Stimulated activated CD8-positive, alpha-beta memory T cell treated with anti-CD3 and anti-CD28 coated beads, Interleukin-15, amount 100 ng/mL, for 24 hours (primary cell): ENCODE measurements around the gene RTP5.

Experiments used
- DNase-seq: peaks from one replicate; pipeline ENCODE4 v3.0.0-alpha.2; 2020; ENCODE audit warnings: low read depth

The RTP5 gene

DNA sequence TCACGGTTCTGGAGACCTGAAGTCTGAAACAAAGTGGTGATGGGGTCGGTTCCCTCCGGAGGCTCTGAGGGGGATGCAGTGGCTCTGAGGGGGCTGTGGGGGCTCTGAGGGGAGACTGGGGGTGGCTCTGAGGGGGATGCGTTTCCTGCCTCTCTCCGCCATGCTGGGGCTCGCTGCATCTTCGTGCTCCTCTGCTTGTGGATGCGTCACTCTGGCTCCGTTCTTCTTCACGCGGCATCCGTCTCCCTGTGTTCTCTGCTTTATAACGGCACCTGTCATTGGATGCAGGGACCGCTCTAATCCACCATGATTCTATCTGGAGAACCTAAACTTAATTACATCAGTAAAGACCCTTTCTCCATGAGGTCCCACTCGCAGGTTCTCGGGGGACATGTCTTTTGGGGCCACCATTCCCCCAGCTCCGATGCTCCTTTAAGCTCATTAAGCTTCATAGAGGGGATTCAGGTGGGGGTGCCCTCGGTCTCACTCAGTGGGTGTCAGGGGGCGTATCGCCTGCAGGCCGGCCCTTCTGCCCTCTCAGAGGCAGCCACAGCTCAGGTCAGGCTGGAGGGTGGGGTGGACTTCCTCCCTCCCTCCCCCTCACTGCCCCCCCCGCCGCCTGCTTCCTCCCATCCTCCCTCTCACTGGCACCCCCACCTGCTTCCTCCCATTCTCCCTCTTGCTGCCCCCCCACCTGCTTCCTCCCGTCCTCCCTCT, 18.4 kb downstream of the RTP5 start:
- no peak for DNase-seq

DNA sequence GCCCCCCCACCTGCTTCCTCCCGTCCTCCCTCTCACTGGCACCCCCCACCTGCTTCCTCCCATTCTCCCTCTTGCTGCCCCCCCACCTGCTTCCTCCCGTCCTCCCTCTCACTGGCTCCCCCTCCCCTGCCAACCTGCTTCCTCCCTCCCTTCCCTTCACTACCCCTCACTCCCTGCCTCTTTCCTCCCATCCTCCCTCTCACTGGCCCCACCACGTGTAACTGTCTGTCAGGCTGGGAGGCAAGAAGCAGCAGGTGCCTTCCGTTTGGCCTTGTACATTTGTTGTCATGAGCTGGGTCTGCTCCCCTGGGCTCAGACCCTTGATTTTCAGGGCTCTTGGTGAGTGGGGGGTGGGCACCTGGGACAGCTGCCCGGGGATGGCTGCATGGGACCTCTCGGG, 19.1 kb downstream of the RTP5 start:
- DNase-seq = no peak

DNA sequence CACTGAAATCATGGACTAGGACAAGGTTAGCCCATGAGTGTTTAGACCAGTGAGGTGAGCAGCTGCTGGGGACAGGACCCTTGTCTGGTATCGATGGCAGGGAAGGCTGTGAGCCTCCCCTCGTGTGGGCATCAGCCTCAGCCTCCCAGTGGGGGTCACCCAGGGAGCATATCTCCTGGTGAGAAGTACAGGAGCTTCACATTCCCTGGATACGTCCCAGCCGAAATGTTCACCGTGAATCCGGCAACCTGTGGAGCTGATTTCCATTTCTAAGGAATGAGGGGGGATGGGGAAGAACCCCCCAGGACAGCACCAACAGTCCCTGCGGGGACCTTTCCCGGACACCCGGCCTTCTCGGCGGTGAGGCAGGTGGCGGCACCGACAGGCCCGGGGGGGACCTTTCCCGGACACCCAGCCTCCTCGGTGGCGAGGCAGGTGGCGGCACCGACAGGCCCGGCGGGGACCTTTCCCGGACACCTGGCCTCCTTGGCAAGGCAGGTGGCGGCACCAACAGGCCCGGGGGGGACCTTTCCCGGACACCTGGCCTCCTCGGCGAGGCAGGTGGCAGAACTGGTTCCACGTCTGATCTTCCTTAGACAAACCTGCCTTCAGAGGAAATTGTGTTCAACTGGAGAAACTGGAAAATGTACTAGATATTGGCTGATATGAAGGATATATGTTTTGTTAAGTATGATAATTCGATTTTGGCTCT, 21.2 kb downstream of the RTP5 start:
- DNase-seq = no peak

DNA sequence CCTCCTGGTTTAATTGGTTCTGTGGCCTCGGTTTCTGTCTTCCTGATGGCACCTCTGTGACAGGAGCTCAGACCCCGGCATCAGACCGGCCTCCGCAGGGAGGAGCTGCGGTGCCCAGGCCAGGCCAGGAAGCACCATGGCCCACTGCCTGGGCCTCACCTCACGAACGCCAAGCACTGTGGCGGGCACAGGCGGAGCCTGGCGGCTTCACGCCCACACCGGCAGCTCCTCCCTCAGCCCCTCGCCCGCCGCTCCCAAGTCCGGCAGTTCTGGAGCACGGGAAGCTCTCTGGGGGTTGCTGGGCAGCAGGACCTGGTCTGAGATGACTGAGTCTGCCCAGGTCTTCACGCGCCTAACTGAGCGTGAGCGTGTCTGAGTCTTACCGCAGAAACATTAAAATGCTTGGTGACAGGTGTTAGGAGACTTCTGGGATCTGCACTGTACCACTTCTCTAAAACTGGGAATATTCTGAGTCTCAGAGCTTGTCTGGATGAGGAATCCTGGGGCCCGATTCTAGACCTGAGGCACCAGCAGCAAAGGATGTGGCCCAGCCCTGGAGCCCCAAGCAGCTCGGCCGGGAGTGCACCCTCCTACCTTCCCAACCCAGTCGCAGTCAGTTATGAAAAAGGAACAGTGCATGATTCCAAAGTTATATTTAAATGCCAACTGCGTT, 21.9 kb downstream of the RTP5 start:
- no peak for DNase-seq

DNA sequence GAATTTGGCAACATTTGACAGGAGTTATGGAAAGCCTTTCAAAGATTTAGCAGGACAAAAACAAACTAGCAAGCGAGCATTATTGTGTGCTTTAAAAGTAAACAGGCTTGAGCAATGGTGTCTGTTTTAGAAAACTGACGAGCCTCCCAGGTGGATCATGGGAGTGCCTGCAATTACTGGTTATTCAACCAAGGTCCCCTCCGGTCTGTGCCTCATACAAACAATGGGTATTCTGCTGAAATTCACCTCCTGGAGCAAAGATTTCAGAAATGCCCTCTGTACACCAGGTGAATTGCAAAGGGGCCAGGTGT, 22.4 kb downstream of the RTP5 start:
- DNase-seq = no peak

DNA sequence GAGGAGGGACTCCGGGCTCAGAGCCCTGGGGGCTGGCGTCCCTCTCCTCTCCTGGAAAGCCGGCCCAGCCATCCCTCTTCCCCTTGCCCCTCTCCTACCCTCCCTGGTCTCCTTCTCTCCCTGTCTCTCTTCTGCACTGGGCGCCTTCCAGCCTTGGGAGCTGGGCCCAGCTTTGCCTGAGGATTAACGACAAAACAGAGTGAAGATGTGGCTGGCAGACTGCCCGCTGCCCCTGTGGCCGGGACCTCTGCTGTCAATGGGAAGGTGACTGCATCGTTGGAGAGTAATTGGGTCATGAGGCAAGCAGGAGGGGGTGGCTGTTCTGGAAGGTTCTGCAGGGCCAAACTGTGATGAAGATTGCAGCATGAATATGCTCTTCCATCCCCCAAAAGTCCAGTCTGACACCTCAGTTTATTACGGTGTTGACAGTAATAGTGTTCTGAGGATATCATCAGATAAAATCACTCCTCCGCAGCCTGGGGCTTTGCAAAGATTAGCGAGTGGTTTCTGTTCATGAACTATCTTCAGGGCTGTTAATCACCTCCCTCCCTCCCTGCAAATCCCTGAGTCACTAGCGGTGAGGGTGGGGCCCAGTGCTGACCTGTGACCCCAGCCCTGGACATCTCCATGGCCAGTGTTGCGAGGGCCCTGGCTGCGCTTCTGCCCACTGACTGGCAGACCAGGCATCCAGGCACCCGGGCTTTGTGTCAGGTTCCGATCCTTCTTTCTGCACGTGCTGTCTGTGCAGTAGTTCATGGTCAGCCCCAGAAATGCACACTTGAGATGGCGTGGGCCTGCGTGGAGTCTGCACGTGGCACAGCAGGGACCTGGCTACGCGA, 23.0 kb downstream of the RTP5 start:
- no peak for DNase-seq

DNA sequence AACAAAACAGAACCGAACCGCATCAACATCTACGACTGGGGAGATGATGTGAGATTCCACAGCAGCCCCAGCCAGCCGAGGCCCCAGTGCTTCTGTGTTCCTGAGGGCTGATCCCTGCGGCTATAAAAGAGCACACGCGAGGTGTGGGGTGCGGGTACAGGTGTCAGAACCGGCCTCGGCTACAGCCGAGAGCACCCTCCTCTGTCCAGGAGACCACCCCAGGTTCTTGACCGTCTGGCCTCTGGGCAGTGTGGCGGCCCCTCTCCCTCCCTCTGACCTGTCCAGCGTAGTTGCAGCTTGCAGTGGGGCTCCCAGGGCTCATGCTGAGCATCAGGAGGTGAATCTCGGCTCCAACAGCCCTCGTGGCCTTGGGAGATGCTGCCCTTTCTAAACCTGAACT, 23.7 kb downstream of the RTP5 start:
- no peak for DNase-seq

DNA sequence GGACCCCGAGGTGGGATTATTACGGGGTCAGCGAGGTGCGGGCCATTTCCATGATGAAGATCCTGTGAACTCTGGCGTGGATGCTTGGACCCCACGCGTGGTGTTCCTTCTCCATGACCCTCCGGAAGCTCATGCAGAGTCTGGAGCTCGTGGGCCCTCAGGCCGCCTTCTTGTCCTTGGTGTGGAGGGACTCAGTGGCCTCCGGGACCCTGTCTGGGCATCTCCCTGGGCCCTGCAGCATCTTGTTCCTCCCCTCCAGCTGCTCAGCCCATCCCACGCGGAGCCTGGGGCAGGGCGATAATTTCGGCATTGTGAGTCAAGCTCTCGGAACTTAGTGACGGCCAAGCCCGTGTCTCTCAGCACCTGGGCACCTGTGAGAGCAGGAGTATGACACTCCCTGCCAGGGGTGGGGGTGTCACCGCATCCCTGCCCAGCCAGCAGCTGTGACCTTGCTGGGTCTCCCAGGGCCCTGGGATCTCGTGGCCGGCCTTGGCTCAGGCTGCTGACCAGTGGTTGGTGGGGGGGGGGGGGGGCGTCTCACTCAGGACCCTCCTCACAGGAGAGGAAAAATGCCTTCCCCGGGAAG, 24.6 kb downstream of the RTP5 start:
- no peak for DNase-seq

DNA sequence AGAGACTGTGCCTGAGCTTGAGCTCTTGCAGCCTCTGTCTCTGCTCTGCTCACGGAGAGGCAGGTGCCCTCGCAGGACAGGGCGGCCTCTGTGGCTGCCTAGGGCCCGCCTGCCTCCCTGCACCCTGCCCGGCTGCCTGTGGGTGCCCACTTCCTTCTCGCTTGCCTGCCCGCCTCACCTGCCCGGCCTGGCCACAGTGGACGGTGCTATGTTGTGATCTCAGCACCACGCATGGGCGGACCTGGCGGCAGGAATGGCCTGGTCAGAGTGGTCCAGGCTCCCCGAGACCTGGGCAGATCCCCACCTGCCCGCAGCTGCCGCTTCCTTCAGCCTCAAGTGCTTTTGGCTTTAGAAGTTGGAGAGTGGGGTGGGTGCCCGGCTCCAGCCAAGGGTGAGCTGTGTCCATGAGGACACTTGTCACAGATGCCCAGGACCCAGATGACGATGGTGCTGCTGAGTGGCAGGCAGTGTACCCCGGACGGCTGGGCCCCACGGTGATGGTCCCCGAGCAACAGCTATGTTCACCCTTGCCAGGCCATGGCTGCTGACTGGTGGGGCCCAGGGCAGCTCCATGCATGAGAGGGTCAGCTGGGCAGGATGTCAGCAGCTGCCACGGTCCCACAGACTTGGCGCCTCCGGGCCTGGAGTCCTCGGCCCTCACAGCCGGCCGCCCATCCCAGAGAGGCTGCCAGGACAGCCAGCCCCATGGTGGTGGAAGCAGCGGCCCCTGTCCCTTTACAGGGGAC, 25.3 kb downstream of the RTP5 start:
- DNase-seq = no peak

DNA sequence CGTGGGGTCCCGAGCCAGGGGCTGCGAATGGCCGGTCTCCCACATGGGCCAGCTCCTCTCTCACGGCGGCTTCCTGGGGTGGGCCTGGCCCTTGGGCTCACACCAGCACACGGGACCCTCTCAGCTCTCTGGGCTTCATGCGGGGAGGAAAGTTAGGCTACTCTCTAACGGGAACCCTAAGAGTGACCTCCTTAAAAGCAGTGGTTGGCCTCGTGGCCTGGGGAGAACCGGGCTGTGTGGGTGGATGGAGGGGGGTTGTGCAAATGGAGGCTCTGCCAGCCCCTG, 25.8 kb downstream of the RTP5 start:
- DNase-seq = no peak

DNA sequence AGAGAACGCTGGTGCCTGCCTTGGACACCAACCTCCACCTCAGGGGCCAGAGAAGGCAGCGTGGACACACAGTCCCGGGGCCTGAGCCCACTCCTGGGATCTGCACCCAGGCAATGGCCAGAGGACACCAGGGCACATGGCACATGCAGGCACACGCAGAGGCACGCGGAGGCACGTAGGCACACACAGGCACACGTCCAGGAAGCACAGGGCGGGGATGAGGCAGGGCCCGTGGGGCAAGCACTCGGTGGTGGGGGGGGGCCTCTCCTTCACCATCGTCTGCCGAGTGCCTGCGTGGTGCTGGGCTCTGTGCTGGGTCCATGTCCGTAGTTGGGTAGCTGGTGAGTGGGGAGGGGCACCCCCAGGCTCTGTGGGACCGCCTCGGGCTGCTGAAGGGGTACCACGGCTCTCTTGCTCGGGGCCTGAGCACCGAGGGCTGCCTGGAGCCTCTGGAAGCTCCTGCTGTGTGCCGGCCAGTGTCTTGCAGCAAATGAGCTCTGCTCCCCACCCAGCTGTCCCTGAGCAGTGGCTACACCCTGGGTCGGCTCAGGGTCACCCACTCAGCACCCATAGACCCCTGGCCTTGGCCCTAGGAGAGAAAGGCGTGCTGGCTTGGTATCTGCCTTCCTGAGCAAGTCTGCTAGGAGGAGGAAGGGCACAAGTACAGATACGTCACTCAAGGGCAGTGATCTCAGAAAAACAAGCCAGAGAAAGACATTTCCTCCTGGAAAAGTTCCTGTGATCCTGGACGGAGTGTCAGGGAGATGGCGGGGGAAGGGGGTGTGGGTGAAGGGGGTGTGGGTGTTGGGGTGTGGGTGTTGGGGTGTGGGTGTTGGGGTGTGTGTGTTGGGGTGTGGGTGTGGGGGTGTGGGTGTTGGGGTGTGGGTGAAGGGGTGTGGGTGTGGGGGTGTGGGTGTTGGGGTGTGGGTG, 26.4 kb downstream of the RTP5 start:
- DNase-seq = no peak

DNA sequence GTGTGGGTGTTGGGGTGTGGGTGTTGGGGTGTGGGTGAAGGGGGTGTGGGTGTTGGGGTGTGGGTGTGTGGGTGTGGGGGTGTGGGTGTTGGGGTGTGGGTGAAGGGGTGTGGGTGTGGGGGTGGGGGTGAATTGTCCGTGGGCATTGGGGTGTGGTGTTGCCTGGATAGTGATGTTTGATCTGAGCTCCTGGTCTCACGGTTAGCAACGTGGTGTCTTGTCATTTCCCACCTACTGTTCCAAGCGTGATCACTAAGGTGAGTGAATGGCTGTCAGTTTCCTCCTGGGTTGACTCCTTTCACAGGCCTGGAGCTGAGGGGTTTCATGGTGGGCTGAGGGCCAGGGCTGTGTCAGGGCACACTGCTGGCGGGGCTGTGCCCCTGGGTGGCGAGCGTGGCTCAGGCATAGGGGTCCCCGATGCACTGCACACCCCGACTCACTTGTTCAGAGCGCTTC, 27.2 kb downstream of the RTP5 start:
- no peak for DNase-seq

DNA sequence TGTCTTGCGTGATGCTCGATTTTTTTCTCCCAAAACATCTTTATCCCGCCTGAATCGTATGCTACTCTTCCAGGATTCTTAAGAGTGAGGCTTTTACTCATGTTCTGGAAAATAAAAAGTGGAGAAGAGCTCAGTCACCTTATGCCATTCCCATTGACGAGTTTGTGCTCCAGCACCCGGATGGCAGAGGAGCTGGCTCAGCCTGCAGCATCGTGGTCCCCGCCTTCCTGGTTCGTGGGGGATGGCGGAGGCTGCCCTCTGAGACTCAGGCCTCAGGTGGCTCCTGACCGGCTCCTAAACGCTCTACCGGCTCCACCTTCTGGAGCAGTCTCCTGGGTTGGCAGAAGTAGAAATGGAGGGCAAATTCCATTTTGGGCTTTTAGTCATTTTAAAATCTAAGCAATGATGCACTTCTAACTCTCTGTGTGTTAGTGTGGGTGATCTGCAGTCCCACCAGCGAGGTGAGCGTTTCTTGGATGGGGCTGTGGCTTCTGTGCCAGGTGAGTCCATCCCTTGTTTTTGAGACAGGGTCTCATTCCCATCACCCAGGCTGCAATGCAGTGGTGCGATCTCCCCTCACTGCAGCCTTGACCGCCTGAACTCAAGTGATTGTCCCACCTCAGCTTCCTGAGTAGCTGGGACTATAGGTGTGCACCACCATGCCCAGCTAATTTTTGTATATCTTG, 27.8 kb downstream of the RTP5 start:
- no peak for DNase-seq

DNA sequence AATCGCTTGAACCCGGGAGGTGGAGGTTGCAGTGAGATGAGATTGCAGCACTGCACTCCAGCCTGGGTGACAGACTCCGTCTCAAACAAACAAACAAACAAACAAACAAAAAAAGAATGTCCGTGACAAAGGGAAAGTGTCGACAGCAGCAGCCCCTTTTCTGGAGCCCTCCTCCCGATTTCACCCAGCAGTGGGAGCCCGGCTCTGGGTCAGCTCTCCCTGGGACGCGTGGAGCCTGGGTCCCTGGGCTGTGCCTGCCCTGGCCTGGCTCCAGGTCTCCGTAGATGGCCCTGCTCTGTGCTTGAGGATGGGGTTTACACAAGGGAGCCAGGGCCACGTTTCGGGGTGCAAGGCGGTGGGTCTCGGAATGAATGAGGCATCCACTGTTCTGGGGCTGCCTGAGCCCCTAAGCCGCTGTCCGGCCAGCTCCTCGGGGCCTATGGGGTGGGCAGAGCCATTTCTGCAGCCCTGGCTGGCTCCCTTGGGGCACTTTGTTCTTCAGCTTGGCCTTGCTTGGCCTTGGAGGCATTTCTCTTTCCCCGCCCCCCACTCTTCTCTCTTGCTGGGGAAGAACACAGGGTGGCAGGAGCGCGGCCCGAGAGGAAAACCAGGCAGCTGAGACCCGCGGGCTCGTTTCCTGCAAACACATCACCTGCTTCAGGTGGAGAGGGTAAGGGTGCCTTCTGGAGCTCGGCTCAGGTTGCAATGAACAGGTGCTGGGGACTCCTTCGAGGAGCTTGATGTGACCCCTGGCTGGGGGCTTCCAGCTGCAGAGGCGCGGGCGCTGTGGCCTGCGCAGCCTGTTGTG, 29.1 kb downstream of the RTP5 start:
- DNase-seq = no peak

DNA sequence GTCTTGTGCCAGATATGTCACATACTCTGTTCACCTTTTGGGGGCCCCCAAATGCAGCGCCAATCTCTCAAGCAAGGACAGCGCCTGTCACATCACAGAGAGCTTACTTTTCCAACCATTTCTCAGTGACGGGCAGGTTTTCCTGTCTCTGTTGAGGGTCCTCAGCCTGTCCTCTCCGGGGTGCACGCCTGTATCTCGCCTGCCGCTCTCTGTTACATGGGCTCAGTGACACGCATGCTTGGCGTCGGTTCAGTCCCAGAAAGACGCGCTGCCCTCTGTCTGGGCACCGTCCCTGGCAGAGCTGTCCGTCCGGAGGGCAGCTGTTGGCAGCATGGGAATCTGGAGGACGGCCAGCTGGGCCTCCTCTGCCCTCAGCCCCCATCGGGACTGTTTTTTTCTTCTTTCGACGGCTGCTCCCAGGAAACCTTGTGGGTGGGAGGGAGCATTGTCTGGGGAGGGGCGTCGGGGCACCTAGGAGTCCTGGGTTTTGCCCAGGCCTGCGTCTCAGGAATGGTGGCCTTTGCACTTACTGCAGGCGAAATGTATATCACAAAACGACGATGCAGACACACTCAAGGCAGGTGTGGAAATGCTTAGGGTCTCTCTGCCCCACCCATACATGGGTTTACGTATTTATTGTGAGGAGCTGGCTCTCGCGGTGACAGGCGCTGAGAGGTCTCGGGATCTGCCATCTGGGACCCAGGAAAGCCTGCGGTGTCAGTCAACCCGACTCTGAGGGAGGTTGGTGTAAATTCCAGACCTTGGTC, 30.9 kb downstream of the RTP5 start:
- no peak for DNase-seq

DNA sequence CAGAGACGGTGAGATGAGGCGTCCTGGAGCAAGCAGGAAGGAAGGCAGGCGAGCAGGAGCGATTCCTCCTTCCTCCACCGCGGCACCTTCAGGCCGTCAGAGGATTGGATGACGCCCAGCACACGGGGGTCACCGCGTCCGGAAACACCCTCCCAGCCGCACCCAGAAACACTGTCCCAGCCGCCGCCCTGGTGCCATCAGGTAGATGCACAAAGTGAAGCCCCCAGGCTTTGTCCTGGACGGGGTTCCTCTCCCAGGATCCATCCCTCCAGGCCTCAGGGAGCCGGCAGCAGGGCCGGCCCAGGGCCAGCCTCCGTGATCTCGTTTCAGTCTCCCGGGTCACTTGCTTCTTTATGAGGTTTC, 31.5 kb downstream of the RTP5 start:
- no peak for DNase-seq

DNA sequence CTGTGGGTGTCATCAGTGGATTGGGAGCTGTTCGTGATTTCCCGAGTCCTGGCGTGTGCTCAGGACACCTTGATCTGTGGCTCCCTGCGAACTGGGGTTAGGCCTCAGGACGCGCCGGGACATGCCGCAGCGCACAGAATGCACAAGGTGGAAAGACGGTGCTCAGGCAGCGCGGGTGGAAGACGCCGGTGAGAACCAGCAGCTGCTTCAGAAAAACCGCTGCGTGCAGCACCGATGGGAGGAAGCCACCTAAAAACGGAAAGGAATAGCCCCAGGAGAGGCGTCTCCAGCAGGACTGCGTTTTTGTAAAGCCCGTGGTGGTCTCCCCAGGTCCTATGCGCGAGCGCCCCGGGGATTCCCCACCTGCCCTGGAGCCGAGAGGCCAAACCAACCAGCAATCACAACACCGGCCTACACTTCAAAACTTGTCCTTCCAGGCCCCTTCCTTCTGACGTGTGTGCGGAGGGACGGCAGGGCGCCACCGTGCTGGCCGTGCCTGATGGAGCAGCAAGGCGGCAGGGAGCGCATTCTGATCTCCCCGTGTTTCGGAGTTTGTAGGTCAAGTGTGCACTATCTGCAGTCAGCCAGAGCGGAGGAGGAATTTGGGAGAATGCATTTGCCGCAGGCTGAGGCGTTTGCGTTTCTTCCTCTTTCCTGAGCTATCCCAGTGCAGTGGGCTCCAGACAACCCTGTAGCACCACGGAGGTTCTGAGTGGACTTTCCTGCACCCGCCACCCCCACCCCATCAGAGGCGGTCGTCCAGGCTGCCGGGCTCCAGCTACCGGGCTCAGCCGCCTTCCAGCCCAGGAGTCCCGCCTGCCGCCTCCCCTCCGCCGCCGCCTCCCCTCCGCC, 32.2 kb downstream of the RTP5 start:
- DNase-seq = no peak
